H7 (cell line): ENCODE data around the gene DNAJC3. TPM values are rescaled to one million over a fixed set of nuclear protein-coding genes. Genes with fewer than 3 reads are reported as not detected.

ENCODE experiments used
- total RNA-seq: library from RNA; depleted of rRNA; stranded (reverse); fragments of >200 nt; shearing (Covaris generic); gene quantifications from 2 replicates; pipeline ENCODE4 v1.2.3, GENCODE V29; 2014; rRNA removed

The DNAJC3 gene
- total RNA-seq, 1 experiment from 2014 or later, result 14.0 TPM

Other genes starting within 250 kb of the DNAJC3 start
- 17.8 and 21.9 TPM in 2 replicates for gene CLDN10, start 124.4 kb upstream of the DNAJC3 start, total RNA-seq
- gene DZIP1, start 32.4 kb upstream of the DNAJC3 start, total RNA-seq, result 21.4 and 22.9 TPM in 2 replicates